Measurements from ENCODE around the gene ATP2A3. TPM values are rescaled to one million over a fixed set of nuclear protein-coding genes. Genes with fewer than 3 reads are reported as not detected.

ATP2A3 gene
- total and polyA plus RNA-seq, 9 donors: 1.6 to 9.9 (median 4.2) TPM

DNA sequence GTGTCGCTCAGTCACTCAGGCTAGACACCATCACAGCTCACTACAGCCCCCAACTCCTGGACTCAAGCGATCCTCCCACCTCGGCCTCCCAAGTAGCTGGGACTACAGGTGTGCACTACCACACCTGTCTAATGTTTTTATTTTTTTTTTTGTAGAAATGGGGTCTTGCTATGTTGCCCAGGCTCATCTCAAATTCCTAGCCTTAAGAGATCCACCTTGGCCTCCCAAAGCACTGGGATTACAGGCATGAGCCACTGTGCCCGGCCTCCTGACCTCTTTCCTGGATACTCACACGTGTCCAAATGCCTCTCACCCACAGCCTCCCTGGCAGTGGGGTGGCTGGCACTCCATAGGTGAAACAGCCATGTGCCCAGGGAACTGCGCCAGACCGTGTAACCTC lies 88.9 kb downstream of the ATP2A3 start:
- no peak overlapping the region for H3K27ac ChIP-seq
- no peaks in the 10 kb centered on the region for H3K4me1 ChIP-seq (ENCODE audit: insufficient read depth)
- TF ChIP-seq, protein P1, sequence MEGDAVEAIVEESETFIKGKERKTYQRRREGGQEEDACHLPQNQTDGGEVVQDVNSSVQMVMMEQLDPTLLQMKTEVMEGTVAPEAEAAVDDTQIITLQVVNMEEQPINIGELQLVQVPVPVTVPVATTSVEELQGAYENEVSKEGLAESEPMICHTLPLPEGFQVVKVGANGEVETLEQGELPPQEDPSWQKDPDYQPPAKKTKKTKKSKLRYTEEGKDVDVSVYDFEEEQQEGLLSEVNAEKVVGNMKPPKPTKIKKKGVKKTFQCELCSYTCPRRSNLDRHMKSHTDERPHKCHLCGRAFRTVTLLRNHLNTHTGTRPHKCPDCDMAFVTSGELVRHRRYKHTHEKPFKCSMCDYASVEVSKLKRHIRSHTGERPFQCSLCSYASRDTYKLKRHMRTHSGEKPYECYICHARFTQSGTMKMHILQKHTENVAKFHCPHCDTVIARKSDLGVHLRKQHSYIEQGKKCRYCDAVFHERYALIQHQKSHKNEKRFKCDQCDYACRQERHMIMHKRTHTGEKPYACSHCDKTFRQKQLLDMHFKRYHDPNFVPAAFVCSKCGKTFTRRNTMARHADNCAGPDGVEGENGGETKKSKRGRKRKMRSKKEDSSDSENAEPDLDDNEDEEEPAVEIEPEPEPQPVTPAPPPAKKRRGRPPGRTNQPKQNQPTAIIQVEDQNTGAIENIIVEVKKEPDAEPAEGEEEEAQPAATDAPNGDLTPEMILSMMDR (IDR thresholded peaks at IDR 0.05): no peak
- no peak for TF ChIP-seq EP300 (IDR thresholded peaks at IDR 0.05)
- TF ChIP-seq POLR2A (IDR thresholded peaks at IDR 0.05): no peak
- no peaks in the 10 kb centered on the region for H3K36me3 ChIP-seq
- H3K4me3 ChIP-seq: no peak overlapping the region
- DNase-seq: no peak
- H3K9me3 ChIP-seq: no peaks in the 10 kb centered on the region
- no peaks in the 10 kb centered on the region for H3K27me3 ChIP-seq
- 95% methylated on average over 7 of the region's 7 CpGs for WGBS, 3 donors
- intact Hi-C loops (cut with DNase I): no loop called here

Other genes starting within 250 kb of the ATP2A3 start
- under 1 TPM in 6 of 7 donors, not detected in 1; 0.10 to 0.92 (median 0.25) TPM for gene HASPIN, start 240.5 kb downstream of the ATP2A3 start, total RNA-seq
- under 1 TPM; 0.15 to 0.38 TPM for gene HASPIN, start 240.5 kb downstream of the ATP2A3 start, polyA plus RNA-seq
- 10 to 100 TPM; 13.3 to 22.3 (median 16.5) TPM for gene ITGAE, start 163.2 kb downstream of the ATP2A3 start, total RNA-seq
- gene ITGAE, start 163.2 kb downstream of the ATP2A3 start, polyA plus RNA-seq: 10 to 100 TPM; 21.6 to 27.0 TPM
- gene NCBP3, start 118.2 kb downstream of the ATP2A3 start, total RNA-seq: 10 to 100 TPM; 15.7 to 43.2 (median 37.6) TPM
- gene NCBP3, start 118.2 kb downstream of the ATP2A3 start, polyA plus RNA-seq: 10 to 100 TPM; 17.7 to 38.9 TPM
- gene CAMKK1, start 71.4 kb downstream of the ATP2A3 start, total RNA-seq: 10 to 100 TPM in 3 of 7 donors, 1 to 10 TPM in 4; 4.7 to 15.1 (median 9.8) TPM
- 1 to 10 TPM; 2.8 to 4.6 TPM for gene CAMKK1, start 71.4 kb downstream of the ATP2A3 start, polyA plus RNA-seq
- gene P2RX1, start 48.0 kb downstream of the ATP2A3 start, total RNA-seq: 1 to 10 TPM in 2 of 7 donors, under 1 TPM in 5; 0.24 to 3.0 (median 0.65) TPM
- 1 to 10 TPM; 3.2 to 4.6 TPM for gene P2RX1, start 48.0 kb downstream of the ATP2A3 start, polyA plus RNA-seq
- gene ZZEF1, start 178.6 kb upstream of the ATP2A3 start, total RNA-seq: 10 to 100 TPM; 36.4 to 60.8 (median 46.7) TPM
- 10 to 100 TPM; 16.6 to 30.0 TPM for gene ZZEF1, start 178.6 kb upstream of the ATP2A3 start, polyA plus RNA-seq
- 10 to 100 TPM; 12.2 to 38.9 (median 18.5) TPM for gene CYB5D2, start 178.8 kb upstream of the ATP2A3 start, total RNA-seq
- 10 to 100 TPM; 16.9 to 28.9 TPM for gene CYB5D2, start 178.8 kb upstream of the ATP2A3 start, polyA plus RNA-seq